H9 (cell line): Measurements from ENCODE around the gene MDK. TPM values are rescaled to one million over a fixed set of nuclear protein-coding genes. Genes with fewer than 3 reads are reported as not detected.

Source experiments
- DNase-seq: peaks from one replicate; pipeline ENCODE4 v3.0.0-alpha.2; 2017
- H2AFZ ChIP-seq: one replicate; pipeline ENCODE4 v1.6.1; 2013; ENCODE audit warnings: mild to moderate bottlenecking, low read length, control low read depth, moderate library complexity
- H2AK5ac ChIP-seq: 2 replicates; pipeline ENCODE4 v1.6.1; 2013; ENCODE audit warnings: low read length, control low read depth, mixed read lengths; ENCODE audit not compliant: insufficient read length
- H2BK120ac ChIP-seq: one replicate; pipeline ENCODE4 v1.6.1; 2013; ENCODE audit warnings: low read depth, mild to moderate bottlenecking, low read length, control low read depth, inconsistent platforms; ENCODE audit not compliant: poor library complexity, severe bottlenecking
- H2BK12ac ChIP-seq: 2 replicates; pipeline ENCODE4 v1.6.1; 2013; ENCODE audit warnings: low read length, control low read depth, mixed read lengths, low read depth; ENCODE audit not compliant: insufficient read length
- H2BK15ac ChIP-seq: 2 replicates; pipeline ENCODE4 v1.6.1; 2013; ENCODE audit warnings: low read depth, low read length, control low read depth
- H2BK20ac ChIP-seq: one replicate; pipeline ENCODE4 v1.6.1; 2013; ENCODE audit warnings: low read depth, mild to moderate bottlenecking, low read length, control low read depth, inconsistent platforms; ENCODE audit not compliant: poor library complexity, severe bottlenecking
- H2BK5ac ChIP-seq: 2 replicates; pipeline ENCODE4 v1.6.1; 2013; ENCODE audit warnings: low read length, control low read depth, mixed read lengths; ENCODE audit not compliant: insufficient read length
- H3K14ac ChIP-seq: 2 replicates; pipeline ENCODE4 v1.6.1; 2013; ENCODE audit warnings: low read length, control low read depth; ENCODE audit not compliant: insufficient read depth
- H3K18ac ChIP-seq: 2 replicates; pipeline ENCODE4 v1.6.1; 2013; ENCODE audit warnings: low read depth, mild to moderate bottlenecking, mixed read lengths, low read length, control low read depth; ENCODE audit not compliant: insufficient read length
- H3K23ac ChIP-seq: 2 replicates; pipeline ENCODE4 v1.6.1; 2013; ENCODE audit warnings: low read length, control low read depth, mixed read lengths, low read depth; ENCODE audit not compliant: insufficient read length
- H3K23me2 ChIP-seq: 2 replicates; pipeline ENCODE4 v1.6.1; 2013; ENCODE audit warnings: low read depth, mild to moderate bottlenecking, mixed read lengths, low read length, control low read depth; ENCODE audit not compliant: insufficient read length, poor library complexity, severe bottlenecking
- H3K27ac ChIP-seq: 2 replicates; pipeline ENCODE4 v1.5.1; 2013; ENCODE audit warnings: low read length, control low read depth, mixed read lengths, low read depth; ENCODE audit not compliant: insufficient read length
- H3K27me3 ChIP-seq: 2 replicates; pipeline ENCODE4 v1.6.1; 2013; ENCODE audit warnings: low read length, control low read depth, inconsistent platforms; ENCODE audit not compliant: insufficient read depth
- H3K4ac ChIP-seq: 2 replicates; pipeline ENCODE4 v1.6.1; 2013; ENCODE audit warnings: low read depth, mild to moderate bottlenecking, control low read depth, inconsistent platforms, low read length, moderate library complexity
- H3K4me1 ChIP-seq: 2 replicates; pipeline ENCODE4 v1.6.1; 2013; ENCODE audit warnings: low read length, control low read depth, inconsistent platforms; ENCODE audit not compliant: insufficient read depth
- H3K4me2 ChIP-seq: 2 replicates; pipeline ENCODE4 v1.6.1; 2013; ENCODE audit warnings: low read length, control low read depth, mixed read lengths; ENCODE audit not compliant: insufficient read length, insufficient read depth
- H3K56ac ChIP-seq: 2 replicates; pipeline ENCODE4 v1.6.1; 2013; ENCODE audit warnings: low read depth, mild to moderate bottlenecking, mixed read lengths, low read length, control low read depth; ENCODE audit not compliant: insufficient read length
- H3K79me1 ChIP-seq: 2 replicates; pipeline ENCODE4 v1.6.1; 2013; ENCODE audit warnings: low read depth, mild to moderate bottlenecking, moderate library complexity, low read length, control low read depth, inconsistent platforms; ENCODE audit not compliant: insufficient read depth, poor library complexity, severe bottlenecking
- H3K79me2 ChIP-seq: 2 replicates; pipeline ENCODE4 v1.6.1; 2013; ENCODE audit warnings: low read length, control low read depth, inconsistent platforms; ENCODE audit not compliant: insufficient read depth
- H3K9ac ChIP-seq: 2 replicates; pipeline ENCODE4 v1.6.1; 2013; ENCODE audit warnings: low read length, control low read depth, mixed read lengths; ENCODE audit not compliant: insufficient read length; ENCODE audit errors: extremely low read depth
- H3K9me3 ChIP-seq: one replicate; pipeline ENCODE4 v1.6.1; 2013; ENCODE audit warnings: low read depth, low read length, inconsistent platforms; ENCODE audit not compliant: control insufficient read depth
- H3T11ph ChIP-seq: one replicate; pipeline ENCODE4 v1.6.1; 2013; ENCODE audit warnings: mild to moderate bottlenecking, low read length, control low read depth, inconsistent platforms
- H4K20me1 ChIP-seq: one replicate; pipeline ENCODE4 v1.6.1; 2013; ENCODE audit not compliant: control insufficient read depth, insufficient read length, insufficient read depth
- H4K5ac ChIP-seq: 2 replicates; pipeline ENCODE4 v1.6.1; 2013; ENCODE audit warnings: low read depth, mild to moderate bottlenecking, mixed read lengths, low read length, control low read depth; ENCODE audit not compliant: insufficient read length
- H4K8ac ChIP-seq: replicated peaks from 2 replicates; pipeline ENCODE4 v1.6.1; 2013; ENCODE audit warnings: low read length, control low read depth, mixed read lengths, low read depth; ENCODE audit not compliant: insufficient read length
- H4K91ac ChIP-seq: 2 replicates; pipeline ENCODE4 v1.6.1; 2013; ENCODE audit warnings: low read depth, mild to moderate bottlenecking, moderate library complexity, mixed read lengths, low read length, control low read depth; ENCODE audit not compliant: insufficient read length
- H3K27ac Mint-ChIP-seq, 3 experiments: 2 replicates in 2 of 3; 3 replicates in 1 of 3; pipeline ENCODE4 v1.8.0; 2020 to 2021; ENCODE audit warnings: mixed read lengths in 3 of 3, mild to moderate bottlenecking in 1 of 3, moderate library complexity in 1 of 3
- H3K27me3 Mint-ChIP-seq: 2 replicates; pipeline ENCODE4 v1.8.0; 2021; ENCODE audit warnings: low read depth, mild to moderate bottlenecking, moderate library complexity, mixed read lengths
- H3K36me3 Mint-ChIP-seq, 3 experiments: 2 replicates in 2 of 3; 3 replicates in 1 of 3; pipeline ENCODE4 v1.8.0; 2020 to 2021; ENCODE audit warnings: low read depth in 3 of 3, mixed read lengths in 3 of 3; ENCODE audit not compliant: insufficient read depth in 1 of 3
- H3K4me1 Mint-ChIP-seq, 2 experiments: 2 replicates each; pipeline ENCODE4 v1.8.0; 2020; ENCODE audit warnings: mixed read lengths in 2 of 2
- H3K4me3 Mint-ChIP-seq, 2 experiments: 2 replicates in 1 of 2; 3 replicates in 1 of 2; pipeline ENCODE4 v1.8.0; 2020 to 2021; ENCODE audit warnings: mild to moderate bottlenecking in 2 of 2, mixed read lengths in 2 of 2, moderate library complexity in 1 of 2
- H3K9me3 Mint-ChIP-seq, 2 experiments: 2 replicates in 1 of 2; 3 replicates in 1 of 2; pipeline ENCODE4 v1.8.0; 2020; ENCODE audit warnings: mild to moderate bottlenecking in 2 of 2, mixed read lengths in 2 of 2, moderate library complexity in 1 of 2
- WGBS: extraction: QIAGEN DNeasy Blood & Tissue Kit; methylation state at CpG from one replicate; pipeline ENCODE4 v1.1.7; 2013; ENCODE audit warnings: missing lambda C conversion rate, low lambda C conversion rate, mixed read lengths; ENCODE audit not compliant: insufficient read length; ENCODE audit errors: extremely low coverage; 5-methylcytosine and 5-hydroxymethylcytosine counted together
- total RNA-seq: library from RNA; stranded (reverse); gene quantifications from 2 replicates; pipeline ENCODE4 v1.2.1, GENCODE V29; 2021
- TF ChIP-seq, protein P1 (sequence below): fragments of 200-600 bp; sonication (generic); conservative IDR thresholded peaks from 3 replicates; pipeline ENCODE4 v1.8.0; 2021; ENCODE audit warnings: antibody characterized with exemption, mild to moderate bottlenecking

The MDK gene
- total RNA-seq, 1 experiment from 2014 or later = 392 TPM

DNA sequence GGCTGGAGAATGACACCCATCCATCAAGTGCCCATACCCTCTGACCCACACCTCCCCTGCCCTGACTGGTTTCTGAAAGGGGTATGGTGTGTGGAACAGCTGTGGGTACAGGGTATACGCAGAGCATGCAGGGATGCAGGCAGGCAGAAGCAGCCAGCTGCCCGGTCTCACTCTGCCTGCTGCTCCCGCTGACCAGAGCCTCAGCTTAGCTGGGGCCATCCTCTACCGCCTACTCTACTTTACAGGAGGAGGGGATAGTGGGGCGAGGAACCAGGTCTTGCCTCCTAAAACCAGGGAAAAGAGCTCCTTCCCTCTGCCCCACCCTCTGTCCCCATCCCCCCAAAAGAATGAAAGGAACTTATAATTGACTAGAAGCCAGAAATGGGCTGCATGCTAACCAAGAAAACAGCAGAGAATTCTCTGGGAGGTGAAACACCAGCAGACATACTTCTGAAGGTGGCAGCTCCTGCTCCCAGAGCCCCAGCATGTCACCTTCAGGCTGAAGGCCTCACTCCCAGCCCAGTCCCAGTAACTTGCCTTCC is 23.1 kb downstream of the MDK start:
- no peak overlapping the region for H3K4ac ChIP-seq
- TF ChIP-seq, protein P1, sequence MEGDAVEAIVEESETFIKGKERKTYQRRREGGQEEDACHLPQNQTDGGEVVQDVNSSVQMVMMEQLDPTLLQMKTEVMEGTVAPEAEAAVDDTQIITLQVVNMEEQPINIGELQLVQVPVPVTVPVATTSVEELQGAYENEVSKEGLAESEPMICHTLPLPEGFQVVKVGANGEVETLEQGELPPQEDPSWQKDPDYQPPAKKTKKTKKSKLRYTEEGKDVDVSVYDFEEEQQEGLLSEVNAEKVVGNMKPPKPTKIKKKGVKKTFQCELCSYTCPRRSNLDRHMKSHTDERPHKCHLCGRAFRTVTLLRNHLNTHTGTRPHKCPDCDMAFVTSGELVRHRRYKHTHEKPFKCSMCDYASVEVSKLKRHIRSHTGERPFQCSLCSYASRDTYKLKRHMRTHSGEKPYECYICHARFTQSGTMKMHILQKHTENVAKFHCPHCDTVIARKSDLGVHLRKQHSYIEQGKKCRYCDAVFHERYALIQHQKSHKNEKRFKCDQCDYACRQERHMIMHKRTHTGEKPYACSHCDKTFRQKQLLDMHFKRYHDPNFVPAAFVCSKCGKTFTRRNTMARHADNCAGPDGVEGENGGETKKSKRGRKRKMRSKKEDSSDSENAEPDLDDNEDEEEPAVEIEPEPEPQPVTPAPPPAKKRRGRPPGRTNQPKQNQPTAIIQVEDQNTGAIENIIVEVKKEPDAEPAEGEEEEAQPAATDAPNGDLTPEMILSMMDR = no peak
- no peak overlapping the region for H3K18ac ChIP-seq
- no peak overlapping the region for H3K9ac ChIP-seq
- no peak overlapping the region for H3K56ac ChIP-seq
- no peak overlapping the region for H2BK20ac ChIP-seq
- no peak overlapping the region for H3K4me3 Mint-ChIP-seq
- peaks cover 9 to 47% (median 19%) of the 10 kb centered on the region in 3 experiments for H3K36me3 Mint-ChIP-seq
- no peaks in the 10 kb centered on the region for H3K79me2 ChIP-seq
- no peak for DNase-seq
- no CpG with 5 or more reads among the region's 5 CpGs for WGBS
- H3K4me1 Mint-ChIP-seq = no peaks in the 10 kb centered on the region
- no peaks in the 10 kb centered on the region for H3K4me1 ChIP-seq
- H2AFZ ChIP-seq = no peak overlapping the region
- H3K27ac Mint-ChIP-seq = no peak overlapping the region; a peak in 1 of 7 replicates
- H2BK120ac ChIP-seq = no peak overlapping the region
- H4K91ac ChIP-seq = no peak overlapping the region
- H3K23ac ChIP-seq = no peak overlapping the region
- no peaks in the 10 kb centered on the region for H3K27me3 Mint-ChIP-seq
- no peak overlapping the region for H2BK5ac ChIP-seq
- H2BK15ac ChIP-seq = no peak overlapping the region
- no peak overlapping the region for H4K8ac ChIP-seq
- H2BK12ac ChIP-seq = no peak overlapping the region
- H3K9me3 ChIP-seq = no peaks in the 10 kb centered on the region
- H3K9me3 Mint-ChIP-seq = no peaks in the 10 kb centered on the region
- H3K4me2 ChIP-seq = no peak overlapping the region
- no peak overlapping the region for H2AK5ac ChIP-seq
- no peaks in the 10 kb centered on the region for H3K23me2 ChIP-seq
- H3T11ph ChIP-seq = no peak overlapping the region
- no peaks in the 10 kb centered on the region for H3K27me3 ChIP-seq
- no peaks in the 10 kb centered on the region for H3K79me1 ChIP-seq
- H3K27ac ChIP-seq = no peak overlapping the region
- no peak overlapping the region; the same call in 1 of the 2 replicates for H3K14ac ChIP-seq
- H4K5ac ChIP-seq = no peak overlapping the region
- H4K20me1 ChIP-seq = no peaks in the 10 kb centered on the region
